Stimulated activated CD8-positive, alpha-beta memory T cell treated with anti-CD3 and anti-CD28 coated beads, Interleukin-4, amount 100 ng/mL, for 48 hours (primary cell): Measurements from ENCODE around the gene RAB11FIP2.
A peak's percentile ranks its signal among the peaks of the same experiment; 100 is the strongest.
"Not testable (repeated sequence)": the region's sequence is repeated elsewhere in the genome, so short reads cannot be mapped to it uniquely, and the experiment has no call there.

ENCODE experiments used
- DNase-seq: peaks from one replicate; pipeline ENCODE4 v3.0.0-alpha.2; 2020

The RAB11FIP2 gene

GRCh38 chr10:118046395-118047156, at the start of gene RAB11FIP2:
TSS of gene RAB11FIP2 (minus strand) at chr10:118046941. CDS start at chr10:118046163, 778 bp downstream.
- peak; percentile 97 for DNase-seq

GRCh38 chr10:118096022-118096421, 49.3 kb upstream of the RAB11FIP2 start:
- no peak for DNase-seq

GRCh38 chr10:118092209-118092608, 45.5 kb upstream of the RAB11FIP2 start:
- no peak for DNase-seq

- no peak for DNase-seq
Measured at GRCh38 chr10:118080817-118081216, 34.1 kb upstream of the RAB11FIP2 start.

GRCh38 chr10:118076705-118077104, 30.0 kb upstream of the RAB11FIP2 start:
- DNase-seq, result no peak

- DNase-seq, result no peak
Measured at GRCh38 chr10:118072840-118073239, 26.1 kb upstream of the RAB11FIP2 start.

GRCh38 chr10:118067389-118067788, 20.6 kb upstream of the RAB11FIP2 start:
- DNase-seq, result not testable (repeated sequence)

GRCh38 chr10:118062798-118063238, 16.1 kb upstream of the RAB11FIP2 start:
- DNase-seq, result no peak

- DNase-seq, result no peak
Measured at GRCh38 chr10:118058371-118058770, 11.6 kb upstream of the RAB11FIP2 start.

- no peak for DNase-seq
Measured at GRCh38 chr10:118057361-118057760, 10.6 kb upstream of the RAB11FIP2 start.

- no peak for DNase-seq
Measured at GRCh38 chr10:118054383-118054782, 7.6 kb upstream of the RAB11FIP2 start.

GRCh38 chr10:118052816-118053215, 6.1 kb upstream of the RAB11FIP2 start:
- no peak for DNase-seq

- no peak for DNase-seq
Measured at GRCh38 chr10:118047880-118048279, 1.1 kb upstream of the RAB11FIP2 start.

- DNase-seq, result no peak
Measured at GRCh38 chr10:118047157-118047719, 497 bp upstream of the RAB11FIP2 start.

- DNase-seq, result peak; percentile 51
Measured at GRCh38 chr10:118045837-118046394, 825 bp downstream of the RAB11FIP2 start.

GRCh38 chr10:118045158-118045836, 1.4 kb downstream of the RAB11FIP2 start:
- no peak for DNase-seq

GRCh38 chr10:118042827-118043242, 3.9 kb downstream of the RAB11FIP2 start:
- DNase-seq, result no peak

GRCh38 chr10:118042336-118042735, 4.4 kb downstream of the RAB11FIP2 start:
- no peak for DNase-seq

GRCh38 chr10:118041316-118041715, 5.4 kb downstream of the RAB11FIP2 start:
- no peak for DNase-seq

- DNase-seq, result no peak
Measured at GRCh38 chr10:118036281-118036875, 10.4 kb downstream of the RAB11FIP2 start.

- DNase-seq, result no peak
Measured at GRCh38 chr10:118035354-118036005, 11.3 kb downstream of the RAB11FIP2 start.

- DNase-seq, result no peak
Measured at GRCh38 chr10:118034791-118035261, 11.9 kb downstream of the RAB11FIP2 start.
